Esophagus squamous epithelium (tissue), 5 donors: ENCODE measurements around the gene SLC34A1. TPM values are rescaled to one million over a fixed set of nuclear protein-coding genes. Genes with fewer than 3 reads are reported as not detected.

Source experiments
- DNase-seq: peaks from one replicate; lab custom pipeline; 2025; lab: John Stamatoyannopoulos, UW
- H3K27ac ChIP-seq, 4 donors: fragments of 200-600 bp; sonication (generic); one replicate each; pipeline ENCODE4 v1.5.1; 2016 to 2019; ENCODE audit warnings: mild to moderate bottlenecking in 1 of 4
- H3K27me3 ChIP-seq, 4 donors: fragments of 200-600 bp; sonication (generic); 1 replicate in 3 of 4; 2 replicates in 1 of 4; pipeline versions ENCODE4 v1.5.1 to v1.6.0; 2017 to 2021; ENCODE audit warnings: antibody characterized with exemption in 1 of 4
- H3K36me3 ChIP-seq, 3 donors: fragments of 200-600 bp; sonication (generic); one replicate each; pipeline ENCODE4 v1.5.1; 2016 to 2019
- H3K4me1 ChIP-seq, 3 donors: fragments of 200-600 bp; sonication (generic); one replicate each; pipeline ENCODE4 v1.5.1; 2017 to 2019
- H3K4me3 ChIP-seq, 4 donors: fragments of 200-600 bp; sonication (generic); 1 replicate in 3 of 4; 2 replicates in 1 of 4; pipeline ENCODE4 v1.5.1; 2016 to 2019; ENCODE audit warnings: mild to moderate bottlenecking in 2 of 4, moderate library complexity in 1 of 4
- H3K9me3 ChIP-seq, 3 donors: fragments of 200-600 bp; sonication (generic); one replicate each; pipeline ENCODE4 v1.5.1; 2016 to 2019
- POLR2A ChIP-seq, 4 donors: fragments of 450-650 bp; IDR thresholded peaks; one replicate each; pipeline ENCODE4 v1.6.1; 2017; ENCODE audit warnings: antibody characterized with exemption in 4 of 4, mild to moderate bottlenecking in 4 of 4, moderate library complexity in 3 of 4
- WGBS, 2 donors: methylation state at CpG; one replicate each; pipeline ENCODE4 v1.1.5; 2018; 5-methylcytosine and 5-hydroxymethylcytosine counted together
- intact Hi-C: fragments of 100-400 bp; cut with DNase I; formaldehyde crosslinking; loops from one replicate; pipeline ENCODE4 v1.15.0; 2022
- total RNA-seq, 4 donors: library from RNA; depleted of rRNA; stranded (reverse); fragments of >200 nt; gene quantifications; one replicate each; pipeline ENCODE4 v1.1.0, GENCODE V29; 2016
- TF ChIP-seq, protein P1 (sequence below), 6 experiments: fragments of 450-650 bp in 4 of 6; fragments of 200-600 bp in 2 of 6; sonication (generic) in 2 of 6; IDR thresholded peaks; one replicate each; pipeline ENCODE4 v1.5.1; 2016 to 2019; ENCODE audit warnings: antibody characterized with exemption in 6 of 6, mild to moderate bottlenecking in 4 of 6, moderate library complexity in 4 of 6
- donor health status: DM: yes; HTN: yes; CAD: no.

The SLC34A1 gene
- total RNA-seq, 4 donors from 2014 or later = 0.15 to 0.47 (median 0.25) TPM

DNA sequence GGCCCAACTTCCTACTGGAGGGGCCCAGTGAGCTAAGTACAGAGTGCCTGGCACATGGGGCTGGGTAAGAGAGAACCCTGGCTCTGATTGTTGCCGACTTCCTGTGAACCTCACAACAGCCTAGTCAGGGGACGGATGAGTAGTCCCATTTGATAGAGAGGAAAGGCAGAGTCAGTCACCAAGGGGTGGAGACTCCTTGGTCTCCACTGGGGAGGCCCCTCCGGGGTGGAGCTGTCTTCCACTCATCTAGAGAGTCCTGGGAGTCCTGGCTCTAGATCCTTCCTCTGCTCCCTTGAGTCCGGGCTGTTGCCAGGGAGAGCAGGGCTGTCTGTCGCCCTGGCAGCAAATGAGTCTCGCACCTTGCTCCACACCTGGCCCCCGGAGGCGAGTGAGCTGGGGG lies 50.2 kb downstream of the SLC34A1 start:
- Histone ChIP-seq H3K27ac (peak overlapping the region in 1 of 4 donors; percentile 94), H3K9me3 (no peaks in the 10 kb centered on the region), H3K4me3 (no peak overlapping the region), H3K36me3 (peaks cover 46 to 83% (median 49%) of the 10 kb centered on the region in 3 donors), H3K4me1 (peaks cover 28 to 48% (median 35%) of the 10 kb centered on the region in 3 donors), H3K27me3 (no peaks in the 10 kb centered on the region)
- TF ChIP-seq, protein P1, sequence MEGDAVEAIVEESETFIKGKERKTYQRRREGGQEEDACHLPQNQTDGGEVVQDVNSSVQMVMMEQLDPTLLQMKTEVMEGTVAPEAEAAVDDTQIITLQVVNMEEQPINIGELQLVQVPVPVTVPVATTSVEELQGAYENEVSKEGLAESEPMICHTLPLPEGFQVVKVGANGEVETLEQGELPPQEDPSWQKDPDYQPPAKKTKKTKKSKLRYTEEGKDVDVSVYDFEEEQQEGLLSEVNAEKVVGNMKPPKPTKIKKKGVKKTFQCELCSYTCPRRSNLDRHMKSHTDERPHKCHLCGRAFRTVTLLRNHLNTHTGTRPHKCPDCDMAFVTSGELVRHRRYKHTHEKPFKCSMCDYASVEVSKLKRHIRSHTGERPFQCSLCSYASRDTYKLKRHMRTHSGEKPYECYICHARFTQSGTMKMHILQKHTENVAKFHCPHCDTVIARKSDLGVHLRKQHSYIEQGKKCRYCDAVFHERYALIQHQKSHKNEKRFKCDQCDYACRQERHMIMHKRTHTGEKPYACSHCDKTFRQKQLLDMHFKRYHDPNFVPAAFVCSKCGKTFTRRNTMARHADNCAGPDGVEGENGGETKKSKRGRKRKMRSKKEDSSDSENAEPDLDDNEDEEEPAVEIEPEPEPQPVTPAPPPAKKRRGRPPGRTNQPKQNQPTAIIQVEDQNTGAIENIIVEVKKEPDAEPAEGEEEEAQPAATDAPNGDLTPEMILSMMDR (IDR thresholded peaks at IDR 0.05) = no peak
- TF ChIP-seq POLR2A (IDR thresholded peaks at IDR 0.05) = no peak
- WGBS, 2 donors = 88% methylated on average over 3 of the region's 8 CpGs; no CpG with 5 or more reads in 1 of the 2 donors
- no peak for DNase-seq
- intact Hi-C loops = no loop called here

DNA sequence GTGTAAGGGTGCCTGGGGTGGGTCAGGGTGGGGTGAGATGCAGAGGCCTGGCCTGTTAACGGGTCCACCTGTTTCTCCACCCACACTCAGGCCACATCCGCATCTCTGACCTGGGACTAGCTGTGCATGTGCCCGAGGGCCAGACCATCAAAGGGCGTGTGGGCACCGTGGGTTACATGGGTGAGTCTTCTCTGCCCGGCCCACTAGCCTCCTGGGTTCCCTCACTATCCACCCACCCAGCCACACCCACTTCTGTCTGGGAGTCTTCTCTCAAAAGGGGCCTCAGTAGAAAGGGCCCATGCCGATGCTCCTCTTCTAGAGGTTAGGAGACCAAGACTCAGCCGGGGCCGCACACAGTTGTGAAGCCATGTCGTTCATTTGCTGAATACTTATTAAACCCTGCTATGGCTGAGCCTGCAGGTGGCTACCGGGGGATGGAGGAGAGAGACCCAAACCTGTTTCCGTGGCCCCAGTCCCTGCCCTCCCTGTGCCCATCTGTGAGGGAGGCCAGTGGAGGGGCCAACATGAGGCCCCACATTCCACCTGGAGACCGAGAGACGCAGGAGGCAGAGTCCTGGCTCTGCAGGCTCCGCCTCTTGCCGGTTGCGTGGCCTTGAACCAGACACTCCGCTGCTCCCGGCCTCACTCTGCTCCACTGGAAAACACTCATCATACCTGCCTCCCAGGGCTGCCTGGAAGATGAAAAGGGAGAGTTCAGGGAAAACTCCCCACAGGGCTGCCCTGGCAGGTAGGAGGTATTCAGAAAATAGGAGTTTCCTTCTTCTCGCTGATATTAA lies 50.9 kb downstream of the SLC34A1 start:
- no peak for DNase-seq
- H3K4me1 ChIP-seq = peaks cover 21 to 41% (median 28%) of the 10 kb centered on the region in 3 donors
- peaks cover 46 to 86% (median 49%) of the 10 kb centered on the region in 3 donors for H3K36me3 ChIP-seq
- intact Hi-C loops = no loop called here
- no peaks in the 10 kb centered on the region for H3K9me3 ChIP-seq
- 83 to 99% methylated on average over 14 to 19 of the region's 20 CpGs for WGBS, 2 donors
- no peak overlapping the region for H3K4me3 ChIP-seq
- TF ChIP-seq, protein P1 (IDR thresholded peaks at IDR 0.05) = no peak
- TF ChIP-seq POLR2A (IDR thresholded peaks at IDR 0.05) = no peak
- H3K27me3 ChIP-seq = no peaks in the 10 kb centered on the region
- no peak overlapping the region for H3K27ac ChIP-seq

DNA sequence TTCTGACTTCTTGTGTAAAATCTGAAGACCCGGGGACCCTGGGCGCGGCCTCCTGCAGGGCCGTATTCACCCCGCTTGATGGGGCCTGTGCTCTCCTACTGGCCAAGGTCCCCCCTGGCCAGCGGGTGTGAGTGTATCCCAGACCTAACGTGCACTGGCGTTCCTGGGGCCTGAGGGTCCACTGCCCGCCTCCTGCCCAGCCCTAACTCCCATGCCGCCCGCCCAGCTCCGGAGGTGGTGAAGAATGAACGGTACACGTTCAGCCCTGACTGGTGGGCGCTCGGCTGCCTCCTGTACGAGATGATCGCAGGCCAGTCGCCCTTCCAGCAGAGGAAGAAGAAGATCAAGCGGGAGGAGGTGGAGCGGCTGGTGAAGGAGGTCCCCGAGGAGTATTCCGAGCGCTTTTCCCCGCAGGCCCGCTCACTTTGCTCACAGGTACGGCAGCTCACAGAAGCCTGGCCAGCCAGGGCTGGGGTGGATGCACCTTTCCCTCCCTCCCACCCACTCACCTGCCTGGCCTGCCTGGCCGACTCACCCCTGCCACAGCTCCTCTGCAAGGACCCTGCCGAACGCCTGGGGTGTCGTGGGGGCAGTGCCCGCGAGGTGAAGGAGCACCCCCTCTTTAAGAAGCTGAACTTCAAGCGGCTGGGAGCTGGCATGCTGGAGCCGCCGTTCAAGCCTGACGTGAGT lies 51.8 kb downstream of the SLC34A1 start:
- no peak for DNase-seq
- Histone ChIP-seq H3K36me3 (peaks cover 47 to 91% (median 55%) of the 10 kb centered on the region in 3 donors), H3K4me3 (no peak overlapping the region), H3K4me1 (peaks cover 12 to 32% (median 21%) of the 10 kb centered on the region in 3 donors), H3K9me3 (no peaks in the 10 kb centered on the region), H3K27me3 (no peaks in the 10 kb centered on the region), H3K27ac (no peak overlapping the region)
- WGBS, 2 donors = 88 to 100% methylated on average over 6 to 15 of the region's 37 CpGs
- TF ChIP-seq, protein P1 (IDR thresholded peaks at IDR 0.05) = no peak
- TF ChIP-seq POLR2A (IDR thresholded peaks at IDR 0.05) = no peak
- intact Hi-C loops = no loop called here

DNA sequence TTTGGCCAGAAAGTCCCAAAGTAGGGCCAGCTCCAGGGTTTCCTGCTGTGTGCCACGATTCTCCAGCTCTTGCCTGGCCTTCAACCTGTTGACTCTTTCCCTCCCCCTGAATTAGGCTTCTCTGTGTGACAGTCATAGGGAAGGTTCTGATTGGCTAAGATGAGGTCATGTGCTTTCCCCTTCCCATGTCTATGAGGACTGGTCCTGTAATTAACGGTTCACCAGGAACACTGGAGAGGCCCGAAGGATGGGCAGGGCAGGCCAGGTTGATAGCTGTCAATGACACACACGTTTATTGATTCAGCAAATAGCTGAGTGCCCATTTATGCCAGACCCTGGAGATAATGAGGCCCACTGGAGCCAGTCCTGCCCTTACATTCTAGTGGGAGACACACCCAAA lies 53.4 kb downstream of the SLC34A1 start:
- TF ChIP-seq POLR2A (IDR thresholded peaks at IDR 0.05) = no peak
- TF ChIP-seq, protein P1 (IDR thresholded peaks at IDR 0.05) = no peak

DNA sequence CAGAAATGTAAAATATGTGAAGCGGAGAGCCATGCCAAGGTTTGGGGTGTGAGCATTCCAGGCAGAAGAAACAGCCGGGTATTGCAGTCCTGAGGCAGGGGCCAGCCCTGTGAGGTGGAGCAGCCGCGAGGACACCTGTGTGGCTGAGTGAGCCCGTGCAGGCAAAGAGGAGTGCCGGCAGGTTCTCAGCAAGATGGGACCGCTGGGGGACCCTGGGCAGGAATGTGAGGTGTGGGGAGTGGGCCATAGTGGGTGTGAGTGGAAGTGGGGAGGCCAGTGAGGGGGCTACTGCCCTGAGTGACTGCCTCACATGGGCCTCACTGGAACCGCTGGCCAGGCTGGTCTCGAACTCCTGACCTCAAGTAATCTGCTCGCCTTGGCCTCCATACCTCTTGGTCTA lies 54.2 kb downstream of the SLC34A1 start:
- Histone ChIP-seq H3K27me3 (no peaks in the 10 kb centered on the region), H3K36me3 (peaks cover 41 to 83% (median 42%) of the 10 kb centered on the region in 3 donors), H3K4me1 (peaks cover 0 to 16% (median 0%) of the 10 kb centered on the region in 3 donors), H3K27ac (no peak overlapping the region), H3K4me3 (no peak overlapping the region), H3K9me3 (no peaks in the 10 kb centered on the region)
- no peak for DNase-seq
- intact Hi-C loops = no loop called here
- no peak for TF ChIP-seq POLR2A (IDR thresholded peaks at IDR 0.05)
- TF ChIP-seq, protein P1 (IDR thresholded peaks at IDR 0.05) = no peak
- WGBS, 2 donors = 88 to 89% methylated on average over 8 to 9 of the region's 10 CpGs

More for the DNA sequence above, 53.4 kb downstream of the SLC34A1 start:
- Histone ChIP-seq H3K36me3 (peaks cover 50 to 91% (median 51%) of the 10 kb centered on the region in 3 donors), H3K9me3 (no peaks in the 10 kb centered on the region), H3K27ac (no peak overlapping the region), H3K4me1 (peaks cover 0 to 16% (median 4%) of the 10 kb centered on the region in 3 donors), H3K4me3 (no peak overlapping the region), H3K27me3 (no peaks in the 10 kb centered on the region)
- no peak for DNase-seq
- intact Hi-C loops = no loop called here
- 51 to 90% methylated on average over 2 to 4 of the region's 4 CpGs for WGBS, 2 donors
